GM12878 (cell line): Measurements from ENCODE around the gene HSD11B1. TPM values are rescaled to one million over a fixed set of nuclear protein-coding genes. Genes with fewer than 3 reads are reported as not detected.

Experiments used
- ATAC-seq: fragments of 200-7000 bp; cut with Tn5 transposase; 3 replicates; pipeline ENCODE4 v1.9.1; 2020; ENCODE audit warnings: mild to moderate bottlenecking, moderate library complexity
- BruUV-seq: library from RNA; stranded (reverse); fragments of 400-500 nt; replicated peaks from 2 replicates; lab custom pipeline; 2021; lab: Mats Ljungman, UMichigan
- CTCF ChIA-PET: fragments of 300-600 bp; sonication (Branson Sonifier 250); formaldehyde crosslinking; extraction: SDS; loops from one replicate; lab custom pipeline; 2021; ENCODE audit warnings: inconsistent platforms; lab: Yijun Ruan, JAX
- POLR2A ChIA-PET: fragments of 350-600 bp; formaldehyde crosslinking; extraction: SDS; loops from one replicate; lab custom pipeline; 2021; ENCODE audit warnings: inconsistent platforms; lab: Charles Lee
- RAD21 ChIA-PET: fragments of 300-600 bp; sonication (Branson Sonifier 250); formaldehyde crosslinking; loops from one replicate; lab custom pipeline; 2023; ENCODE audit warnings: antibody characterized with exemption; ENCODE audit not compliant: unreplicated experiment; lab: Charles Lee
- SMC1A ChIA-PET: fragments of 300-600 bp; sonication (Branson Sonifier 250); formaldehyde crosslinking; loops from one replicate; lab custom pipeline; 2023; ENCODE audit not compliant: unreplicated experiment, uncharacterized antibody; lab: Charles Lee
- DNase-seq: peaks from one replicate; pipeline ENCODE4 v3.0.0-alpha.2; 2011; ENCODE audit warnings: low read depth, low spot score
- FAIRE-seq: peaks from 3 replicates; lab custom pipeline; 2011; peaks lifted over from hg19 to GRCh38; lab: Jason Lieb, UNC
- H2AFZ ChIP-seq: 2 replicates; pipeline ENCODE4 v1.6.0; 2011; ENCODE audit warnings: low read depth, low read length, control low read depth; ENCODE audit not compliant: control insufficient read depth
- H3K27ac ChIP-seq: 2 replicates; pipeline ENCODE4 v1.5.1; 2011; ENCODE audit warnings: control low read depth; ENCODE audit not compliant: control insufficient read depth, insufficient read depth
- H3K27me3 ChIP-seq, 2 experiments: replicated peaks in 1 of 2; 2 replicates each; pipeline versions ENCODE4 v1.6.0 to v1.6.1; 2011; ENCODE audit warnings: low read length in 1 of 2; ENCODE audit not compliant: control insufficient read depth in 2 of 2, insufficient read depth in 2 of 2
- H3K36me3 ChIP-seq, 2 experiments: 2 replicates each; pipeline ENCODE4 v1.5.1; 2011; ENCODE audit warnings: low read length in 1 of 2; ENCODE audit not compliant: control insufficient read depth in 2 of 2, insufficient read depth in 2 of 2
- H3K4me1 ChIP-seq: 2 replicates; pipeline ENCODE4 v1.6.1; 2011; ENCODE audit warnings: mild to moderate bottlenecking, low read length, moderate library complexity, mixed read lengths; ENCODE audit not compliant: control insufficient read depth, insufficient read depth
- H3K4me2 ChIP-seq: 2 replicates; pipeline ENCODE4 v1.6.0; 2011; ENCODE audit warnings: control low read depth; ENCODE audit not compliant: control insufficient read depth, insufficient read depth
- H3K4me3 ChIP-seq: fragments of 200-600 bp; sonication (generic); 2 replicates; pipeline ENCODE4 v1.5.1; 2016
- H3K79me2 ChIP-seq: 2 replicates; pipeline ENCODE4 v1.6.0; 2011; ENCODE audit warnings: low read length; ENCODE audit not compliant: control insufficient read depth, insufficient read depth
- H3K9ac ChIP-seq: 2 replicates; pipeline ENCODE4 v1.8.0; 2011; ENCODE audit warnings: low read length, control low read depth, mixed read lengths; ENCODE audit not compliant: control insufficient read depth, insufficient read depth
- H3K9me3 ChIP-seq: replicated peaks from 3 replicates; pipeline ENCODE4 v1.5.1; 2011; ENCODE audit warnings: mild to moderate bottlenecking, low read length; ENCODE audit not compliant: control insufficient read depth, insufficient read depth
- H4K20me1 ChIP-seq: 2 replicates; pipeline ENCODE4 v1.6.0; 2011; ENCODE audit not compliant: control insufficient read depth, insufficient read depth
- E4F1 ChIP-seq: fragments of 450-650 bp; IDR thresholded peaks from 2 replicates; pipeline ENCODE4 v1.6.1; 2018; ENCODE audit warnings: borderline replicate concordance, mild to moderate bottlenecking; ENCODE audit not compliant: partially characterized antibody
- ETV6 ChIP-seq, 2 experiments: fragments of 450-650 bp in 1 of 2; IDR thresholded peaks in 1 of 2; conservative IDR thresholded peaks in 1 of 2; 2 replicates each; pipeline ENCODE4 v1.6.1; 2014; ENCODE audit warnings: antibody characterized with exemption in 1 of 2, borderline replicate concordance in 1 of 2, low read depth in 1 of 2, mild to moderate bottlenecking in 1 of 2, moderate library complexity in 1 of 2
- MAX ChIP-seq: IDR thresholded peaks from 2 replicates; pipeline ENCODE4 v1.6.1; 2012; ENCODE audit warnings: low read depth, low read length, improper control_type of control experiment
- MTA3 ChIP-seq: IDR thresholded peaks from 2 replicates; pipeline ENCODE4 v1.6.1; 2012; ENCODE audit warnings: low read length, inconsistent platforms, borderline replicate concordance
- MYB ChIP-seq: fragments of 150-350 bp; IDR thresholded peaks from 2 replicates; pipeline ENCODE4 v1.6.1; 2014; ENCODE audit warnings: mild to moderate bottlenecking, low read depth, low read length, borderline replicate concordance
- NBN ChIP-seq: fragments of 450-650 bp; IDR thresholded peaks from 2 replicates; pipeline ENCODE4 v1.6.1; 2016
- POLR2AphosphoS5 ChIP-seq: IDR thresholded peaks from 2 replicates; pipeline ENCODE4 v1.6.1; 2011; ENCODE audit warnings: mild to moderate bottlenecking, low read length, inconsistent platforms
- RUNX3 ChIP-seq: IDR thresholded peaks from 2 replicates; pipeline ENCODE4 v1.6.1; 2012; ENCODE audit warnings: low read length, inconsistent platforms
- SMAD1 ChIP-seq: fragments of 450-650 bp; IDR thresholded peaks from 2 replicates; pipeline ENCODE4 v1.6.1; 2018; ENCODE audit warnings: mild to moderate bottlenecking, low read depth; ENCODE audit not compliant: partially characterized antibody
- STAT3 ChIP-seq: IDR thresholded peaks from 2 replicates; pipeline ENCODE4 v1.6.1; 2011; ENCODE audit warnings: low read depth, low read length, improper control_type of control experiment
- WGBS: methylation state at CpG from one replicate; pipeline ENCODE4 v1.1.6; 2016; ENCODE audit warnings: low lambda C conversion rate; ENCODE audit not compliant: insufficient replicate concordance, insufficient coverage; ENCODE audit errors: missing lambda C conversion rate; 5-methylcytosine and 5-hydroxymethylcytosine counted together
- in situ Hi-C: fragments of 300-500 bp; cut with MboI; formaldehyde crosslinking; loops from 9 replicates; pipeline ENCODE4 v1.14.3; 2018; ENCODE audit warnings: mixed read lengths
- intact Hi-C: fragments of 100-400 bp; cut with micrococcal nuclease; formaldehyde crosslinking; loops from one replicate; pipeline ENCODE4 v1.14.2; 2022; ENCODE audit not compliant: unreplicated experiment
- polyA plus RNA-seq, 11 experiments: library from polyadenylated mRNA; depleted of rRNA in 4 of 11; unstranded in 6 of 11; stranded (reverse) in 5 of 11; fragments of >200 nt; fragmentation: Nextera tagmentation in 4 of 11; fragmentation: Illumina TruSeq in 1 of 11; extraction: Ambion mirVana in 4 of 11; extraction: Trizol in 1 of 11; gene quantifications; 1 replicate in 1 of 11; 2 replicates in 10 of 11; pipeline versions ENCODE4 v1.2.1 to v1.2.3, GENCODE V29; 2011 to 2016; ENCODE audit warnings: inconsistent platforms in 2 of 11, missing spikeins in 2 of 11, low read depth in 1 of 11
- total RNA-seq, 4 experiments: library from RNA; depleted of rRNA in 3 of 4; stranded (reverse); fragments of >200 nt in 3 of 4; fragmentation: Illumina TruSeq in 1 of 4; extraction: Trizol in 1 of 4; gene quantifications; 2 replicates each; pipeline versions ENCODE4 v1.2.1 to v1.2.3, GENCODE V29; 2013 to 2021
- TF ChIP-seq, protein P1 (sequence below): IDR thresholded peaks from 2 replicates; pipeline ENCODE4 v1.6.1; 2011; ENCODE audit warnings: borderline replicate concordance, low read depth, mild to moderate bottlenecking, moderate library complexity, low read length; ENCODE audit not compliant: insufficient read depth, poor library complexity, severe bottlenecking

HSD11B1 gene
- total and polyA plus RNA-seq, 10 of the 15 experiments (the other 5 are each of a cell fraction or from before 2014, with no cell fraction given) = 0.04 to 0.27 (median 0.15) TPM; not detected in 7

- TF ChIP-seq SMAD1 = no peak
- TF ChIP-seq, all 136 proteins: peak for 0
Observed at GRCh38 chr1:209728466-209728865, 23.8 kb downstream of the HSD11B1 start (continued).

DNA sequence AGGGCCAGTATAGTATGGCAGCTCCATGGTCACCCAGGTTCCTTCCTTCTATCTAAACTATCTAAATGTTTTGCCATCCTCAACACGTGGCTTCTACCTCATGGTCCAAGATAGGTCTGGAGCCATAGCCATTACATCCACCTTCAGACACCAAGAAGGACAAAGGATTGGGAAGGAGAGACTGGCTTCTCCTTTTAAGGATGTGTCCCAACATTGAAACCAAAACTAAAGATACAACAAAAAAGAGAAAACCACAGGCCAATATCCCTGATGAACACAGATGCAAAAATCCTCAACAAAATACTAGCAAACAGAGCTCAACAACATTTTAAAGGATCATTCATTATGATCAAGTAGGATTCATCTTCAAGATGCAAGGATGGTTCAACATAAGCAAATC lies 24.8 kb downstream of the HSD11B1 start:
- FAIRE-seq (no peak), DNase-seq (no peak), ATAC-seq (no peak)
- Histone ChIP-seq H3K27ac (no peak overlapping the region), H3K4me2 (no peak overlapping the region), H4K20me1 (no peaks in the 10 kb centered on the region), H3K9ac (no peak overlapping the region), H3K79me2 (no peaks in the 10 kb centered on the region), H3K27me3 (no peaks in the 10 kb centered on the region), H2AFZ (no peak overlapping the region), H3K36me3 (no peaks in the 10 kb centered on the region), H3K9me3 (no peaks in the 10 kb centered on the region; the same call in 2 of the 3 replicates), H3K4me1 (no peaks in the 10 kb centered on the region), H3K4me3 (no peak overlapping the region)
- 0% methylated on average over 1 of the region's 1 CpG for WGBS
- RAD21 ChIA-PET = no interaction called here
- intact Hi-C loops (no loop called here), in situ Hi-C loops (no loop called here)
- CTCF ChIA-PET = interaction anchor here (0.7 to 1.0 kb wide), 2 partner anchors 18 to 153 kb away, joined by 3 to 6 read pairs; no protein-coding TSS in a partner anchor
- TF ChIP-seq, protein P1, sequence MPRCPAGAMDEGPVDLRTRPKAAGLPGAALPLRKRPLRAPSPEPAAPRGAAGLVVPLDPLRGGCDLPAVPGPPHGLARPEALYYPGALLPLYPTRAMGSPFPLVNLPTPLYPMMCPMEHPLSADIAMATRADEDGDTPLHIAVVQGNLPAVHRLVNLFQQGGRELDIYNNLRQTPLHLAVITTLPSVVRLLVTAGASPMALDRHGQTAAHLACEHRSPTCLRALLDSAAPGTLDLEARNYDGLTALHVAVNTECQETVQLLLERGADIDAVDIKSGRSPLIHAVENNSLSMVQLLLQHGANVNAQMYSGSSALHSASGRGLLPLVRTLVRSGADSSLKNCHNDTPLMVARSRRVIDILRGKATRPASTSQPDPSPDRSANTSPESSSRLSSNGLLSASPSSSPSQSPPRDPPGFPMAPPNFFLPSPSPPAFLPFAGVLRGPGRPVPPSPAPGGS = no peak
- no TSS peak for BruUV-seq
- POLR2A ChIA-PET = no interaction called here
- SMC1A ChIA-PET = interaction anchor here (1.7 to 2.1 kb wide), 2 partner anchors 20 to 27 kb away, joined by 4 to 5 read pairs; no protein-coding TSS in a partner anchor

DNA sequence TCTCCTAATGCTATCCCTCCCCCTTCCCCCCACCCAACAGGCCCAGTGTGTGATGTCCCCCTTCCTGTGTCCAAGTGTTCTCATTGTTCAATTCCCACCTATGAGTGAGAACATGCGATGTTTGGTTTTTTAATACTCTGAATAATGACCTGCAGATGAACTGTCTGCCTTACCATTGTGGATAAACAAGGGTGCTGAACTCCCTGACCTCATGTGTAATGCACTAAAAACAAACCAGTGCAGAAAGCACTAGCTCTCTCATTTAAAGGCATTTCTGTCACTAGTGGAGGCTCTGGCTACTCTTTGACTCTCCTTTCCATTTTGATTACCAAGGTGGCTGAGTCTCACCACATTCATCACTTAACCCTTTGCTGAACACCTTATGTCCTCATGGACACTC lies 28.1 kb downstream of the HSD11B1 start:
- SMC1A ChIA-PET = no interaction called here
- BruUV-seq = no TSS peak
- RAD21 ChIA-PET = no interaction called here
- Histone ChIP-seq H3K4me1 (no peaks in the 10 kb centered on the region; the same call in 1 of the 2 replicates), H3K4me2 (no peak overlapping the region), H4K20me1 (no peaks in the 10 kb centered on the region), H3K27ac (no peak overlapping the region), H3K79me2 (no peaks in the 10 kb centered on the region), H3K4me3 (no peak overlapping the region), H3K27me3 (no peaks in the 10 kb centered on the region), H3K9me3 (no peaks in the 10 kb centered on the region; the same call in 2 of the 3 replicates), H3K9ac (no peak overlapping the region), H3K36me3 (no peaks in the 10 kb centered on the region), H2AFZ (no peak overlapping the region)
- in situ Hi-C loops = no loop called here
- no peak for DNase-seq
- no peak for FAIRE-seq
- WGBS = 59% methylated on average over 1 of the region's 1 CpG
- no peak for ATAC-seq
- CTCF ChIA-PET = no interaction called here
- intact Hi-C loops = no loop called here
- POLR2A ChIA-PET = no interaction called here
- TF ChIP-seq SMAD1 (no peak), MTA3 (no peak), MYB (no peak), RUNX3 (no peak), E4F1 (no peak), MAX (no peak), POLR2AphosphoS5 (no peak), STAT3 (no peak), NBN (no peak), ETV6 (conservative IDR thresholded peaks at IDR 0.05 in 1 of 2, IDR thresholded peaks at IDR 0.05 in 1 of 2; ENCODE audit: borderline replicate concordance in 1 of 2, low read depth in 1 of 2) (no peak)
